ENCODE results near the gene ASCL2.
"Not testable (repeated sequence)": the region's sequence is repeated elsewhere in the genome, so short reads cannot be mapped to it uniquely, and the experiment has no call there.

Gene ASCL2

GRCh38 chr11:2296913-2297622 is 26.7 kb upstream of the ASCL2 start:
- DNase-seq, result no peak

GRCh38 chr11:2295971-2296912 is 25.9 kb upstream of the ASCL2 start:
- no peak for DNase-seq

GRCh38 chr11:2294926-2295290 is 24.5 kb upstream of the ASCL2 start:
- no peak for DNase-seq

GRCh38 chr11:2293984-2294925 is 23.9 kb upstream of the ASCL2 start:
- DNase-seq, result peak in 1 of 2 donors; percentile 27

GRCh38 chr11:2293531-2293971 is 23.2 kb upstream of the ASCL2 start:
- DNase-seq, result no peak

- no peak for DNase-seq
Observed at GRCh38 chr11:2290351-2290841, 20.0 kb upstream of the ASCL2 start.

GRCh38 chr11:2289859-2290258 is 19.5 kb upstream of the ASCL2 start:
- no peak for DNase-seq

GRCh38 chr11:2289350-2289749 is 19.0 kb upstream of the ASCL2 start:
- DNase-seq, result no peak

- no peak for DNase-seq
Observed at GRCh38 chr11:2287091-2287490, 16.7 kb upstream of the ASCL2 start.

GRCh38 chr11:2286350-2286749 is 16.0 kb upstream of the ASCL2 start:
- not testable (repeated sequence) for DNase-seq

- DNase-seq, result no peak
Observed at GRCh38 chr11:2280208-2280607, 9.8 kb upstream of the ASCL2 start.

- no peak for DNase-seq
Observed at GRCh38 chr11:2277933-2278523, 7.6 kb upstream of the ASCL2 start.

GRCh38 chr11:2277008-2277346 is 6.6 kb upstream of the ASCL2 start:
- no peak for DNase-seq

- DNase-seq, result no peak
Observed at GRCh38 chr11:2276280-2277007, 6.1 kb upstream of the ASCL2 start.

GRCh38 chr11:2275334-2276279 is 5.2 kb upstream of the ASCL2 start:
- no peak for DNase-seq

GRCh38 chr11:2273771-2274170 is 3.4 kb upstream of the ASCL2 start:
- no peak for DNase-seq

- no peak for DNase-seq
Observed at GRCh38 chr11:2273311-2273710, 2.9 kb upstream of the ASCL2 start.

GRCh38 chr11:2272946-2273280 is 2.5 kb upstream of the ASCL2 start:
- no peak for DNase-seq

- DNase-seq, result no peak
Observed at GRCh38 chr11:2272228-2272945, 2.0 kb upstream of the ASCL2 start.

Data from CD4-positive, alpha-beta T cell treated with Interferon alpha-2 for 1 hour (primary cell).